ENCODE data around the gene STAG2.
"Not testable (repeated sequence)": the region's sequence is repeated elsewhere in the genome, so short reads cannot be mapped to it uniquely, and the experiment has no call there.

Gene STAG2

GRCh38 chrX:124045109-124045508, 83.6 kb downstream of the STAG2 start:
- no peak for DNase-seq

GRCh38 chrX:124084417-124084816, 122.9 kb downstream of the STAG2 start:
- not testable (repeated sequence) for DNase-seq

GRCh38 chrX:124085063-124085462, 123.6 kb downstream of the STAG2 start:
- DNase-seq: no peak

- no peak for DNase-seq
Measured at GRCh38 chrX:124086411-124086810, 124.9 kb downstream of the STAG2 start.

GRCh38 chrX:124087000-124087746, 125.7 kb downstream of the STAG2 start:
- DNase-seq: no peak

GRCh38 chrX:124093222-124093621, 131.7 kb downstream of the STAG2 start:
- no peak for DNase-seq

GRCh38 chrX:124097116-124097515, 135.6 kb downstream of the STAG2 start:
- DNase-seq: no peak

- peak; percentile 17 for DNase-seq
Measured at GRCh38 chrX:124098089-124098488, 136.6 kb downstream of the STAG2 start.

GRCh38 chrX:124103966-124104365, 142.5 kb downstream of the STAG2 start:
- no peak for DNase-seq

GRCh38 chrX:124104512-124104911, 143.0 kb downstream of the STAG2 start:
- not testable (repeated sequence) for DNase-seq

- no peak for DNase-seq
Measured at GRCh38 chrX:124113621-124114600, 152.4 kb downstream of the STAG2 start.

- DNase-seq: no peak
Measured at GRCh38 chrX:124117325-124117724, 155.8 kb downstream of the STAG2 start.

GRCh38 chrX:124125471-124125870, 164.0 kb downstream of the STAG2 start:
- no peak for DNase-seq

GRCh38 chrX:124127496-124127895, 166.0 kb downstream of the STAG2 start:
- DNase-seq: no peak

GRCh38 chrX:124132437-124132836, 170.9 kb downstream of the STAG2 start:
- DNase-seq: not testable (repeated sequence)

GRCh38 chrX:124145749-124146148, 184.2 kb downstream of the STAG2 start:
- no peak for DNase-seq

GRCh38 chrX:124151195-124151594, 189.7 kb downstream of the STAG2 start:
- no peak for DNase-seq
